Osteoblast (primary cell): ENCODE data around the gene RNF128. TPM values are rescaled to one million over a fixed set of nuclear protein-coding genes. Genes with fewer than 3 reads are reported as not detected.
"Not testable (repeated sequence)": the region's sequence is repeated elsewhere in the genome, so short reads cannot be mapped to it uniquely, and the experiment has no call there.

ENCODE experiments used
- DNase-seq: peaks from one replicate; pipeline ENCODE4 v3.0.0; 2011; ENCODE audit warnings: low spot score, mixed read lengths; ENCODE audit not compliant: insufficient read length; ENCODE audit errors: missing footprints
- H2AFZ ChIP-seq: 2 replicates; pipeline ENCODE4 v1.6.0; 2011; ENCODE audit warnings: mild to moderate bottlenecking, low read length
- H3K27ac ChIP-seq: 2 replicates; pipeline ENCODE4 v1.5.1; 2011; ENCODE audit warnings: mild to moderate bottlenecking, low read depth, low read length, moderate library complexity
- H3K27me3 ChIP-seq: 2 replicates; pipeline ENCODE4 v1.6.0; 2012; ENCODE audit warnings: mild to moderate bottlenecking, control low read depth, inconsistent platforms, low read length, moderate library complexity; ENCODE audit not compliant: insufficient read depth
- H3K36me3 ChIP-seq: 2 replicates; pipeline ENCODE4 v1.5.1; 2011; ENCODE audit warnings: mild to moderate bottlenecking, low read length, control low read depth, moderate library complexity; ENCODE audit not compliant: insufficient read depth
- H3K4me1 ChIP-seq: 2 replicates; pipeline ENCODE4 v1.5.1; 2011; ENCODE audit warnings: mild to moderate bottlenecking, low read length, control low read depth, moderate library complexity; ENCODE audit not compliant: insufficient read depth
- H3K4me2 ChIP-seq: 2 replicates; pipeline ENCODE4 v1.6.0; 2011; ENCODE audit warnings: mild to moderate bottlenecking, low read length; ENCODE audit not compliant: insufficient read depth
- H3K4me3 ChIP-seq: fragments of 200-600 bp; sonication (generic); 3 replicates; pipeline ENCODE4 v1.5.1; 2012; ENCODE audit warnings: mild to moderate bottlenecking, low read length, inconsistent platforms; ENCODE audit not compliant: insufficient read depth
- H3K79me2 ChIP-seq: 2 replicates; pipeline ENCODE4 v1.6.0; 2012; ENCODE audit warnings: mild to moderate bottlenecking, low read length, control low read depth, inconsistent platforms; ENCODE audit not compliant: insufficient read depth
- H3K9me3 ChIP-seq: 2 replicates; pipeline ENCODE4 v1.5.1; 2011; ENCODE audit warnings: low read depth, low read length, control low read depth
- H4K20me1 ChIP-seq: 2 replicates; pipeline ENCODE4 v1.6.0; 2012; ENCODE audit warnings: mild to moderate bottlenecking, low read length, control low read depth; ENCODE audit not compliant: insufficient read depth
- CTCF ChIP-seq: IDR thresholded peaks from 2 replicates; pipeline ENCODE4 v1.5.1; 2011; ENCODE audit warnings: mild to moderate bottlenecking, low read depth, low read length, moderate library complexity; ENCODE audit errors: extremely low read depth
- total RNA-seq: library from RNA; depleted of rRNA; stranded (reverse); fragments of >200 nt; gene quantifications from 2 replicates; pipeline ENCODE4 v1.2.3, GENCODE V29; 2012

RNF128 gene
- total RNA-seq, 1 donor = 0.72 TPM

DNA sequence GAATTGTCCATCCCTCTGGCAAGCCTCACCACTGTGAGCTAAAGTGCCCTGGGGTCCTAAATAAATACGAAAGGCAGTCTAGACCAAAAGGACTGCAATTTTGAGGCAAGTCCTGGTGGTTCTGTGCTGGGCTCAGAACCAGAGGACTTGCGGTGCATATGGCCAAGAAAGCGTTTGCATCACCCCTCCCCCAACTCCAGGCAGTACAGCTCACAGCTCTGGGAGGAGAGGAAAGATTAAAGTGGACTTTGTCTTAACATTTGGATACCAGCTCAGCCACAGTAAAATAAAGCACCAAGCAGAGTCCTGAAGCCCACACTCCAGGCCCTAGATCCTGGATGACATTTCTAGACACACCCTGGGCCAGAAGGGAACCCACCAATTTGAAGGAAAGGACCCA, 24.9 kb downstream of the RNF128 start:
- Histone ChIP-seq H3K27me3 (no peaks in the 10 kb centered on the region), H3K9me3 (no peaks in the 10 kb centered on the region), H4K20me1 (no peaks in the 10 kb centered on the region), H3K4me3 (no peak overlapping the region), H3K36me3 (no peaks in the 10 kb centered on the region), H2AFZ (no peak overlapping the region), H3K79me2 (no peaks in the 10 kb centered on the region), H3K4me2 (no peak overlapping the region), H3K27ac (no peak overlapping the region), H3K4me1 (no peaks in the 10 kb centered on the region)
- DNase-seq = no peak
- no peak for TF ChIP-seq CTCF

GRCh38 chrX:106752101-106752678, 25.7 kb downstream of the RNF128 start:
- no peak overlapping the region for H3K4me2 ChIP-seq
- peak; percentile 37 for TF ChIP-seq CTCF
- H2AFZ ChIP-seq = no peak overlapping the region
- H3K27me3 ChIP-seq = no peaks in the 10 kb centered on the region
- H4K20me1 ChIP-seq = no peaks in the 10 kb centered on the region
- no peaks in the 10 kb centered on the region for H3K9me3 ChIP-seq
- H3K4me1 ChIP-seq = no peaks in the 10 kb centered on the region
- no peaks in the 10 kb centered on the region for H3K79me2 ChIP-seq
- no peaks in the 10 kb centered on the region for H3K36me3 ChIP-seq
- DNase-seq = no peak
- no peak overlapping the region for H3K4me3 ChIP-seq
- no peak overlapping the region for H3K27ac ChIP-seq

DNA sequence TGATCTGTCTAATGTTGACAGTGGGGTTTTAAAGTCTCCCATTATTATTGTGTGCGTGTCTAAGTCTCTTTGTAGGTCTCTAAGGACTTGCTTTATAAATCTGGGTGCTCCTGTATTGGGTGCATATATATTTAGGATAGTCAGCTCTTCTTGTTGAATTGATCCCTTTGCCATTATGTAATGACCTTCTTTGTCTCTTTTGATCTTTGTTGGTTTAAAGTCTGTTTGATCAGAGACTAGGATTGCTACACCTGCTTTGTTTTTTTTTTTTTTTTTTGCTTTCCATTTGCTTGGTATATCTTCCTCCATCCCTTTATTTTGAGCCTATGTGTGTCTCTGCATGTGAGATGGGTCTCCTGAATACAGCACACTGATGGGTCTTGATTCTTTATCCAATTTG, 42.8 kb downstream of the RNF128 start:
- H3K9me3 ChIP-seq, H3K4me1 ChIP-seq, H3K27ac ChIP-seq, H3K36me3 ChIP-seq, H4K20me1 ChIP-seq, H3K4me2 ChIP-seq, DNase-seq, H2AFZ ChIP-seq, H3K4me3 ChIP-seq, H3K79me2 ChIP-seq, H3K27me3 ChIP-seq: not testable (repeated sequence)

DNA sequence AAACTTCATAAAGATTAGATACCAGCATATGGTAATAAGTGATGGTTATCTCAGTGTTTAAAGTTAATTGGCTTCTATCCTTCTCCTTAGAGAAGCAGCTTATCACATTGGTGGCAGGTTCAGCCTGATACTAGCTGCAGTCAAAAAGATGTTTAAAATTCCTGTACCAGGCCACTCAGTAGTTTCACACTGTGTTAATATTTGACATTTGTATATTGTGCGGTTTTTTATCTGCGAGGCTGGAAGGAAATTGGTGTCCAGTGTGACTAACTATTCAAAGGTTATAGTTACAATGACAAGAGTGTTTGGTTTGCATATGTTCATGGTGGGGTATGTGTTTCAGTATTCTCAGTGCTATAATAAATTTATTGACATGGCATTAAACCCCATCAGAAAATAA, 48.5 kb downstream of the RNF128 start:
- H3K36me3 ChIP-seq = no peaks in the 10 kb centered on the region
- H3K27ac ChIP-seq = no peak overlapping the region
- no peak for TF ChIP-seq CTCF
- no peak overlapping the region for H2AFZ ChIP-seq
- peaks cover 11% of the 10 kb centered on the region for H3K27me3 ChIP-seq
- H4K20me1 ChIP-seq = no peaks in the 10 kb centered on the region
- no peaks in the 10 kb centered on the region for H3K79me2 ChIP-seq
- H3K4me2 ChIP-seq = no peak overlapping the region
- H3K4me3 ChIP-seq = no peak overlapping the region
- no peaks in the 10 kb centered on the region for H3K4me1 ChIP-seq
- no peak for DNase-seq
- no peaks in the 10 kb centered on the region for H3K9me3 ChIP-seq
